LoVo (cell line): ENCODE measurements around the gene LPP.

ENCODE experiments used
- DNase-seq: peaks from one replicate; pipeline ENCODE4 v3.0.0-alpha.2; 2016; ENCODE audit warnings: low spot score

LPP gene

DNA sequence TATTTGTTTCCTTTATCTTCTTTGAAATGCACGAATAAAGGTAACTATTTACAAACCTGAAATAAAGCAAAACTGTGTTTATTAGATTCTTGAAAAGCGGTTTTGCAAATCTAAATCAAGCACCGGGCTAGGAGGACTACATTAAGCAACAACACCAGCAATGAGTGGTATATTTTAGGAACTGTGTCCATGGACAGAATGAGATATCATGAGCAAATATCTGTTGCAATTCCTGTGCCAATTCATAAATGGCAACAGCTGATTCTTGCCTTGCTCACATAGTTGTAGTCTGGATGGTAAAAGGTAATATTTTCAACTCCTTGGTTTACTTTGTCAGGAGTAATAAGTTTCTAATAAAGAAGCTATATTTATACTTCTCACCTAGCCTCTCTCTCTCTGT, 403.3 kb downstream of the LPP start:
- no peak for DNase-seq

DNA sequence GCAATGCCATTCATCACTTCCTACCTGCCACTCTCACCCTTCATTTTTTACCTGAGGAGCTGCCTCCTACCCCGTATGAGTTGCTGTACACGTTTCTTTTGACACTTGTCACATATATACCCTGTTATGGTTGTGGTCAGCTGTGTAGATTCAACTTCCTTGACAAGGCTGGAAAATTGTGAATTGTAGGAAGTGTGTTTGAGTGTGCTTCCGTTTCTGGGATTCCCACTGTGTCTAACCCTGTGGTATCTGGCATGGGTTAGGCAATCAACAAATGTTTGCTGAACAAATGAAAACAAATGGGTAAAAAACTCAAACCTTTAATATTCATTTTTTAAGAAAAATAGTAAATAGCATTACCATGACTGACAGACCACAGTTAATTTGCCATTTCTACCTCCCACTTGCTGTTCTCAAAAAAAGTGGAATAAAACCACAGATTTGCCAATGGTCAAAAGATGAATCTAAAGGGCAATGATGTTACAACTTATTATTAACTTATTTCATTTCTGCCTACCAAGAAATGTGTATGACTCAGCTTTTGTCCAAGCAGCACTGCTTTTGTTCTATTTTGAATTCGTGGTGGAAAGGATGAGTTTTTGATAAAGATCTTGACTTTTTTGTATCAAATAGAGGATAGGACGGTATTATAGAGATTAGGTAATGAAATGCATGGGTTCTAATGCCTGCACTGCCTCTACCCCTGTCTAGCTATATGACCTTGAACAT, 404.6 kb downstream of the LPP start:
- no peak for DNase-seq

DNA sequence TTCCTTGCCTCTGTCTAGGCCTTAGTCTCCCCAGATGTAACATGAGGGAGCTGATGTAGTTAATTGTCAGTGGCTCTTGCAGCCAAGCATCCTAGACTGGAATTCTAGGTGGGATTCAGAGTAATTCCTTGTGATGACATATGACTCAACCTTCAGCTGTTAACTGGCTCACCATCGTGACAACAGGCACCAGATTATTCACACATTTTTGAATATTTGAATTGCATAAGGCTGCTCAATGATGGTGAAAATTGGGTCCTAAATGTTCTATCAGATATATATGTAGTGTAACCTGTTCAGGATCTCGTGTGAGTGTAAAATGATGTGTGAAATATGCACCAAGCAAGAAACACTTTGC, 405.1 kb downstream of the LPP start:
- no peak for DNase-seq

DNA sequence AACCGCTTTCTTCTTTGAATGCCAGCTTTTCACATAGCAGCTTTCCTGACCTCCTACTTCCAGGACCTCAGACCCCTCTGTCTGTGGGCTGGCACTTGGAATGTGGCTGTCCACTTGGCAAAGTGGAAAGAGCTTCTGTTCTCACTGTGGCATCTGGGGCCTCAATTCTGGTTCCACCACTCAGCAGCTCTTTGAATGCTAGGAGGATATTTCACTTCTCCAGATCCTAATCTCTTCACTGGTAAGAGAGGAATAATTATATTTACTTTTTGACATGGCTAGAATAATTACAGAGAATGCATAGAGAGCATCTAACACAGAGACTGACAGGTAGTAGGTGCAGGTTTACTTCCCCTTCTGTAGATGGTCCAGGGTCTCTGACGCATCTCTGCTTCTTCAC, 405.9 kb downstream of the LPP start:
- no peak for DNase-seq

DNA sequence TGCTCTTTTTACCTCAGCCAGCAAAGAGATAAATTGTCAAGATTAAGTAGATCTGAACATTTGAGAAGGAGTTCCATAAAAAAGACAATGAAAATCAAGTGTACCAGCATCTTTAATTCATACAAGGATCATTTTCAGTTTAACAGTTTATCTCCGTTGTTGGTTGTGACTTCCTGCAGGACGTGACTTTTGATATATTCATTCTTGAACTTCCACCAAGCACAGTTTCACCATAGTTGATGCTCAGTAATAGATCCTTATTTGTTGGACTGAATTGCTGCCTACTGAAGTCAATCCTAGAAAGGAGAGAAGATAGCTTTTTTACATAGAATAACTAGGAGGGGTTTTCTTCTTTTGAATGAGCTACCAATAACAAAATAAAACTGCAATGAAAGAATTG, 408.2 kb downstream of the LPP start:
- DNase-seq: no peak

DNA sequence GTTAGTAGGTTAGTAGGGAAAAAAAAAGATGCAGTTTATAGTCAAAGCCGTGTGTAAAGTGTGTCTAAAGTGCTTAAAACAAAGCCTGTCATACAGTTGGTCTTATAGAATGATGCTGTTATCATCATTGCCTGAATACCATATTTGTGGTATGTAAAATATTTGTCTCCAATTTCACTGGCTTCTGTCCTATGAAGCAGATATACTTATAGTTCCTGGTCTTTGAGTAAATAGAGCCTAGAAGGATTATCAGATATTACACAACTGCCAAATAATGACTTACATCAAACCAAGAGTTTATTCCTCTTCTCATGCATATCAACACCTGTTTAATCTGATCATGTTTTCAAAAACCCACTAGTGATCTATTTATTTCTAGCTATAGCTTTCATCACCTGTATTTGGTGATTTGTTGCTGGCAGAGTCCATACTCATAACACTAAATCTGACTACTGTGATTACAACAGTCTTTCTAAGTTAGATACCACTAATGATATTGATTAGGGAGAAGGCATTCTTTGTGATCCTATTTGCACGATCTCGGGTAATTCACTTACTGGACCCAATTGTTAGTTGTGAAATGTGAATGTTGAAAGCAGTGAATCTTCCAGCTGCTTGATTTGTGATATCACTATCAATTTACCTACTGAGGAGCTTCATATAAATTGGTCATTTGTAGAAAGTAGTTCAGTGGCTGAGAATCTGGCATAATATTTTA, 413.7 kb downstream of the LPP start:
- no peak for DNase-seq

DNA sequence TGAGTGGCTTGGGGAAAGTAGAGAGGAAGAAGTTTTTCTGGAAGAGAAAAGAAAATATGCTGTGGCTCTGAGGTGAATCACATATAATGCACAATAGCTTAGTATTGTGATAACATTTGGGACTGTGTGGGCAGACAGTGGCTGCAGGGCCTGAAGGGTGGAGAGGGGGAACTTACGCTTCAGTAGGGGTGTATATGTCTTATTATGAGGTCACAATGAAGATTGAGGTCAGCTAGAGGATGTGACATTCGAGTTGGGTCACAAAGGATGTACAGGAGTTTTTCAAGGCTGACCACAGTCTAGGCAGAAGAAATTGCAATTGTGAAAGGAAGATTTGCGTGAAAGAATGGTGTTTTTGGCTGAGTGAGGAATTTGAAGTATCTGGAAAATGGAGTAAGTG, 414.8 kb downstream of the LPP start:
- no peak for DNase-seq

DNA sequence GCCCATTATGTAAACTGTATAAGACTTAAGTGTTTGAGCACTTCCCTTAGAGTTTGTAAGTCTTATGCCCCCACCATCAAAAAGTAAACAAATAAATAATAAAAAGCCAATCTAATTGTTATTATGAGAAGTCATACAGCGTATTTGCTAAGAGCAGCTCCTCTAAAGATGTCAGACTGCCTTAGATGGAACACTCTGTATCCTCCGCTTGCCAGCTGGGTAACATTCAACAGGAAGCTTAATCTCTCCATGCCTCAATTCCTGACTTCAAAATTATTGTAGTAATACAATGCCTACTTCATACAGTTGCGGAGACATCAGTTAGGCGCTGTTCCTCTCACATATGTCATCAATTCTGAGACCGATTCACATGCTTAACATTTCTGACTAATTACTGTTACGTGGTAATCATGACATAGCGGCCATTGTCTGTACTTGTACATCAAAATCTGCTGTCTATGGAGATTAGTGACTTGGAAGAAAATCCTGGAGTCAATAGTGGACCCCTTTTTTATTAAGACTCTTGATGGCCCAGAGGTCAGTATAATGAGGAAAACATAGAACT, 417.7 kb downstream of the LPP start:
- DNase-seq: no peak

DNA sequence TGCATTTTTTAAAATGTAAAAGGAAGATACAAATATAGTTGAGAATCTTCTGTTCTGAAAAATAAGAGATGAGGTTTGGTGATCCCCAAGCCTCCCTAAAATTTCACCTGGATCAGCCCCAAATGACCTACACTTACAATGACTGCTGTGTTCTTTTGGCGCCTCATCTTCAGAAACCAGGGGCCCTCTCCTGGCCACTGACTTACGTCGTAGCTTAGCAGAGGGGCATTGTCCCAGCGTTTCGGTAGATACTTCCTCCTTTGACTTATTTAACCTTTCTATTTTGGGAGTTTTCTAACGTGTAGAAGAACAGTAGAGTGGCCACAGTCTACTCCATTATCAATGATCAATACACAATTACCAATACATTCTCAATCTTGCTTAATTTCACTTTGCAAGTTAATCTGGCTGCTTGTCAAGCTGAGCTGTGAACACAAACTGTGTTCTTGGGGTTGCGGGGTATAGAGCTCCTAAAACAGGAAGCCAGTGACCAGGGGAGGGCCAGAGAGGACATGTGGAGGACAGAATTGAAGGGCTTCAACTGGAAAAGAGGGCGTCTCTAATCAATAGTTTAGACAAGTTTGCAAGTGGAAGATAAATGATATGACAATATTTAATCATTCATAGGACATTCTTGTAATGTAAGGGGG, 419.5 kb downstream of the LPP start:
- DNase-seq: no peak

DNA sequence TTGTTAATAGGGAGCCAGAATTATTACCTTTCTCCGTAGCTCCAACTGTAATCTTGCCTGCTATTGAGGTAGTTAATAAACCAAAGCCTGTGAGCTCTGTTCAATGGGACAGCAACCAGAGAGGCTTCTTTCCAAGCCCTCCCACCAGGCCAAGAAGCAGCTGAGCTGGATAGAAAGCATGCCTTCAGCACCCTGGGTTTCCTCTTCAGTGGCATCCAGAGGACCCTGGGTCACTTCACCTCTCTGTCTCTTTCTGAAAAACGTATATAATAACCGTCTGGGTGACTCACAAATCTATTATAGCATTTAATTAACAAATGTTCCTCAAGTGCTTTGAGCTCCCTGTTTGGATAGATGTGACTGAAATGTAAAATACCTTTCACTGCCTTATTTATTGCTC, 420.0 kb downstream of the LPP start:
- DNase-seq: no peak

DNA sequence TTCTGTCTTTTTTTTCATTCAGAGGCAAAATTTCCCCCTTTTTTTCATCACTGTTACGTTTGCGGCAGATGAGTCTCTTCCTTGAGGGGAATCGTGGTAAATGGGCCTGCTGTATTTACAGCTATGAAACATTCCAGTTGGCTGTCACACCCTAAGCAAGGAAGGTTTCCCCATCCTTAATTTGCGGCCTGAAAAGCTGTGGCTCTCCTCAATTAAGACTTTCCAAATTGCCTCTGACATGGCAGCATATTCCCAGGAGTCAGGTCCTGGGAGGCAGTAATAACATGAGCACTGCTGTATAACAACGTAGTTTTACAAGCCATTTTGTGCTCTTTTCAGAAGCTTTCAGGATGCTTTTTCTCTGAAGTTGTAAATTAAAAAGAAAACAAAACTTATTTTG, 420.9 kb downstream of the LPP start:
- no peak for DNase-seq

DNA sequence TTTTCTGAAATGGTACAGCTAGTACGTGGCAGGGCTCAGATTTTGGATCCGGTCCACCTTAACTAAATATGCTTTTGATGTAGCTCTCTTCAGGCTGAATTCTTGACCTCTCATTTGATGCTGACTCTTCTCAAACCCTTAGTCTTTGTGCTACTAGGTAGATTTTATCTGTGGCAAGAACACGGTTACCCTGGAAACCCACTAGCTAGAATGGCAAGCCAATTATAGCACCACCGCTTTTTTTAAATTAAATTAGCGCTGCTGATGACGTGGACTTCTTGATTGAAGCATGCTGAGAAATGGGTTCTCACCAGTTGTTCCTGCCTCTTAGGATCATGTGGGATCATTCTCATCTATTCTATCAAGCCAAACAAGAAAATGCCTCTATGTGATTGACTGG, 421.5 kb downstream of the LPP start:
- no peak for DNase-seq

DNA sequence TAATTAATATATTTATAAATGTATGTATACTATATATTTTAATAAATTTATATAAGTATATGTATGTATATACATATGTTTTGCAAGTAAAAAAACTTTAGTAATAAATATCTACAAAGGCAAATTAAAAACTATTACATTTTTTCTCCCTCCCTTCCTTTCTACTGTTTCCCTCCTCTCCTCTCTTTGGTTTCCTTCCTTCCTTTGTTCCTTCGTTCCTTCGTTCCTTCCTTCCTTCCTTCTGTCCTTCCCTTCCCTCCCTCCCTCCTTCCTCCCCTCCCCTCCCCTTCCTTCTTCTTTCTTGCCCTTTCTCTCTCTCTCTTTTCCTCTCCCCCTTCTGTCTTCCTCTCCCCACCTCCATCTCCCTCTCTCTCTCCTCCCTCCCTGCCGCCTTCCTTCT, 423.6 kb downstream of the LPP start:
- no peak for DNase-seq

DNA sequence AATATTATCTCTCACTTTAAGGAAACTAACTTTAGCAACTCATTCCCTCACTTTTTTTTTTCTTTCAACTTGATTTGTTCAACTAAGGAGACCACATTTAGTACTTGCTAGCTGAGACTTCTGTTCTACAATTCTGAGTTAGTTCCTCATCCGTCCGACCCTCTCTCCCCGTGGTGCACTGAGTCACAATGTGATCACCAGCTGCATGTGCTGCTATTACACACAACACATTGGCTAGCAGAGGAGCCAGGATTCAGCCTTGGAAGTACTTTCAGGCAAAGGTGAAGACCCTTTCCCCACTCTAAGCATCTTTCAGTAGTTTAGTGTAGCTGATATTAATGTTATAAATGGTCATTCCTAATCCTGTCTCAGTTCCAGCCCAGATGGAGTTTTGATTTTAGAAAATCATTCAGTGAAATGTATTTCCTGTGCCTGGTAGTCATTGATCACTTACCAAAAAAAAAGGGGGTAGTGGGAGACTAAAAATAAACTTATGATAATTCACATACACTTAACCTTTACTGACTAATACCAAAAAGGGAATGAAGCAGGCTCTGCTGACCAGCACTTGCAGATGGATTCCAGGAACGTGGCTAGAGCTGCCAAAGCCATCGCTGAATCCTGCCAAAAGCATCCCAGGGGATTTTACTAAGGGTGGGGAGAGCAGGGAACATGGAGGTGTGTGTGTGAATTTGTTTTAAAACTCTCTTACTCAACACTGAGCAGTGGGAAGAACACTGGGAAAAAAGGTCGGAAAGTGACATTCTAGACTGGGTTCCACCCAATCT, 424.8 kb downstream of the LPP start:
- no peak for DNase-seq

DNA sequence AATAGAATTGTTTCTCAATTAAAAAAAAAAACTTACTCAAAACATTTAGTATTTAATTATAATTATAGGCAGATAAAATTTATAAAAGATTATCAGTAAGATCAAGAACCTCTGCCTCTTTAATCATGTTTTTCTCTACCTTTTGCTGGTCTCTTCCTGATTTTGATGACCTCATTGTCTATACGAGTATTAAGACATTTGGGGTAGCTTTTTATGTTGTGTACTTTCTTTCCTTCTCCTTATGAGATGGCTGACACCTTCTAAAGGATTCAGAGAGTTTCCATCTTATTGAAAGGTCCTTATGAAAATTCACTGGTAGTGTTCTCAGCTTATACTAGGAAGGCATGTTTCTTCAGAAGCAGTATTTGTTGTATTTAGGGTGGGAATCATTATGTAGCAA, 426.3 kb downstream of the LPP start:
- no peak for DNase-seq

DNA sequence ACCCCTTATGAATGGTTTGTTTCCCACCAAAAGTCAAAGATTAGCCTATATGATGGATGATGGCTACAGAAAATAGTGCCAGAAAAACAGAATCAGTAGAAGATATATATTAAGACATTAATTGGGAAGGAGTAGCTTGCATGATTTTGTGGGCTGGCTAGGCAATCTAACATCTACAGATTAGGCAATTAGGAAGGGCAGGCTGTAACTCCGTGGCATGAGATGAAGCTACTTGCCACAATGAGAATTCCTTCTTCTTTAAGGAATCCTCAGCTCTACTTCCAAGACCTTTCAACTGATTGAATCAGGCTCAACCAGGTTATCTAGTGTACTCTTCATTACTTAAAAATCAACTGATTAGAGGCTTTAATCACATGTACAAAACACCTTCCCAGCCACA, 426.7 kb downstream of the LPP start:
- DNase-seq: no peak

DNA sequence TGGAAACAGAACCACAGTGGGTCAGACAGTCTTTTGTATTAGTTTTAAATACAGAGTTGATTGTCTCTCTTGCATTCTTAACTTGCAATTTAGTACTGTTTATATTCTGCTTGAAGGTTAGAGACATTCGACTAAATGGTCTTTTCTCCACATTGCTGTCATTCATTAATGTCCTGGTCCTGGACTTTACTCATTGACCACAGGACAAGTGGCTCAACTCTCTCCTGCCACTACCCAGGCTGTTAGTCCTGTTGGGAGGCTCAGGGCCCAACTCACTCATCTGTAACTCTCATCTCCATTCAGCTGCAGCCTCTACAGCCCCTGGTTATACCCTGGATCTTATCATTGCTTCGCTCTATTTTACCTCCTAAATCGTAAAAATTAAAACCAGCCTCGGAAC, 427.4 kb downstream of the LPP start:
- DNase-seq: no peak

DNA sequence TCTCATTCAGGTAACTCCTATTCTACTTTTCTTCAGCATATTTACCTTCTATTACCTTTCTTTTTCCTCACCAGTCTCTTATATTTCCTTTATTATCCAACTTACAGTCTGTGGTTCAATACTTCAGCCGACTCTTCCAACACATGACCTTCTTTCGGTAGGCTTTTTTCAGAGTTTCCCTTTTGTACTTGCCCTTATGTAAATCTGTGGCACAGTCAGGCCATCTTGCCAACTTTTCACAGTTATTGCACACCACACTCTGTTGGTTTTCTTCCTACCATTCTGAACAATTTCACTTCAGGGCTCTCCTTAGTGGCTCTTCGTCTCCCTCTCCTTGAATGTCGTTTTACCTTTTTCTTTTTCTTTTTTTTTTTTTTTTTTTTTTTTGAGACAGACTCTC, 427.8 kb downstream of the LPP start:
- no peak for DNase-seq

DNA sequence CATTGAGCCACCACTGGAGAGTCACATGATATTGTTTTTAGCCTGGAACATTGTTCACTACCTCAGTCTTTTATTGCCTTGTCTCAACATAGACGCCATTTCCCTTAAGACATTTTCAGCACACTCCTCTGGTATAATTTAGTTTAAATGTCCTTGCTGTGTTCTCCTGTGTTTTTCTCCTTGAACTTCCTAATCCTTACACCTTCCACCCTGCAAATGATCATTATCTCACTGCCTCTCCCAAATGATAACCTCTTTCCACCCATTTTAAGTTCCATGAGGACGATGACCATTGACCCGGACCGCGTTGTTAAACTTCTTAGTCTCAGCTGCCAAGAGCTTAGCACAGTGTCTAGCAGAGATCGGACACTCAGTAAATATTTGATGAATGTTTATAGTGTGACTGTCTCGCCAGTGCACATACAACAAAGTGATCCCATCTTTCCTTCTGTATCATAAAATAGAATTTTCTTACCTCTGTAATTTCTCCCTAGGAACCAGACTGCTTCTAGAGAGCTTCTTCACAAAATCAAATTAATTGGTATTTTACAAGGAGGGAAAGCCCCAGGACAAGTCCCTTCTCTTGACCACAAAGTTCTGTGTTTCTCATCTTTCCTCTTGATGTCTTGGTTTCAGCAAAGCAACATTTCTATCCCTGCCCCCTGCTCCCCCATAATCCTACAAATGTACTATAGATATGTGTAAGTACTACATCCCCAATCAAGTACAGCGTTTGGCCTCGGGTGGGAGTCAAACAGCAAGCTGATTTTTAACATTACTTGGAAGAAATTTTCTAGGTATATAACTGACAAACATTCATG, 429.6 kb downstream of the LPP start:
- peak; percentile 23 for DNase-seq

DNA sequence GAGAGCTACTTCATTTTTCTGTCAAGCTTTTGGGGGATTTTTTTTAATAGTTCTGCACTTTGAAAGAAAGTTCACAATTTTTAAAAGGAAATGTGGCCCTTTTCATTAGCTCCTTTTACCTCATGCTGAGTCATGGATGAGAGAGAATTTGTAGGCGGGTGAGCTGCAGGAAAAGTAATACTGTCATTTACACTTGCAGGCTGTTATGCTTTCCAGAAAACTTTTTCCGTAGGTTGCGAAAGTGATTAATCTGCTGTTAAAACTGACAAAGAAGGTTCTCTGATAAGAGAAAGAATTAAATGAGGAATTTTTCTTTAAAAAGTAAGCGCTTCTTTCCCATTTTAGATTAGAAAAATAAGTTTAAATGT, 430.2 kb downstream of the LPP start:
- no peak for DNase-seq

DNA sequence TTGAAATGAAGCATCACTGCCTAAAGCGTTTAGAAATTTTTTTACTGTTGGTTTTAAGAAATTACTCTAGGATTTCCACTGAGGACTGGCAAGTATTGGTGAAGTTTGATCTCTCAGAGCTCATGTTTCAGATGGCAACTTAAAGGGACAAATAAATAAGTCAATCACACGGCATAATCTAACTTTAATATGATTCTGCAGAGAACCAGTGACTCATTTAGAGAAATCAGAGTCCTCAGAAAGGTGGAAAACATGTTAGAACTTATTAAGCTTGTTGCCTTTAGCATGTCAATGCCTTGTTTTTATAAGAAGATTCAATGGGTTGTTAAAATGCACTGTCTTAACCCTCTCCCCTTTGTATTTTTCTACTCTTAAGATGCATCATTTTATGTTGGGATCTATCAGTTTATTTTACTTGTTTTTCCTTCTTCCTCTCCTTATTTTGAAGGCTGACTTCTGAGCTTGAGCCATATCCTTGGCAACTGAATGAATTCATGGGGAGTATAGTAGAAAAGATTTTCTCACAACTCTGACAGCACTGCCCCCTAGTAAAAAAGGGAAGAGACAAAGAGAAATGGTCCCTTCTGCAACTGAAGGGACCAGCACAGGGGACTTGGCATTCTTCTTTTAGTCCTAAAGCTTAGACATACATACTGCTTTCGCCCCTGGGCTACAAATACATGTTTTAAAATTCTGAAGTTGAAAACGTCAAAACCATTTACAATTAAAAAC, 431.2 kb downstream of the LPP start:
- DNase-seq: no peak
